Common myeloid progenitor, CD34-positive (primary cell): ENCODE data around the gene CD8B.

Experiments
- CTCF ChIA-PET: fragments of 350-600 bp; sonication (Branson Sonifier 250); formaldehyde crosslinking; loops from one replicate; lab custom pipeline; 2021; ENCODE audit warnings: antibody characterized with exemption; lab: Charles Lee
- POLR2A ChIA-PET: fragments of 350-600 bp; sonication (Branson Sonifier 250); formaldehyde crosslinking; loops from one replicate; lab custom pipeline; 2021; ENCODE audit warnings: antibody characterized with exemption; lab: Charles Lee
- DNase-seq, 3 donors: peaks; one replicate each; pipeline versions ENCODE4 v3.0.0 to v3.0.0-alpha.2; 2013
- H3K27ac ChIP-seq, 2 experiments: 1 replicate in 1 of 2; 2 replicates in 1 of 2; pipeline ENCODE4 v1.7.0; 2013; ENCODE audit warnings: inconsistent platforms in 2 of 2, low read length in 2 of 2, mild to moderate bottlenecking in 2 of 2, low read depth in 1 of 2, moderate library complexity in 1 of 2; ENCODE audit not compliant: severe bottlenecking in 2 of 2, insufficient read depth in 1 of 2, poor library complexity in 1 of 2
- H3K27me3 ChIP-seq, 5 experiments: replicated peaks in 2 of 5; 1 replicate in 3 of 5; 2 replicates in 2 of 5; pipeline versions ENCODE4 v1.6.1 to v1.7.0; 2013; ENCODE audit warnings: low read length in 4 of 5, mild to moderate bottlenecking in 2 of 5, moderate library complexity in 2 of 5, inconsistent platforms in 1 of 5; ENCODE audit not compliant: insufficient read depth in 5 of 5, control insufficient read depth in 4 of 5
- H3K36me3 ChIP-seq, 4 experiments: 1 replicate in 2 of 4; 2 replicates in 2 of 4; pipeline versions ENCODE4 v1.6.1 to v1.7.0; 2013; ENCODE audit warnings: low read length in 3 of 4, control low read depth in 1 of 4, mild to moderate bottlenecking in 1 of 4; ENCODE audit not compliant: control insufficient read depth in 4 of 4, insufficient read depth in 4 of 4
- H3K4me1 ChIP-seq, 4 experiments: 1 replicate in 3 of 4; 2 replicates in 1 of 4; pipeline versions ENCODE4 v1.6.1 to v1.7.1; 2013; ENCODE audit warnings: low read length in 3 of 4, mild to moderate bottlenecking in 3 of 4, control low read depth in 1 of 4, inconsistent platforms in 1 of 4, moderate library complexity in 1 of 4; ENCODE audit not compliant: control insufficient read depth in 4 of 4, insufficient read depth in 4 of 4; ENCODE audit errors: control extremely low read depth in 1 of 4
- H3K4me3 ChIP-seq, 7 experiments: 1 replicate in 4 of 7; 2 replicates in 3 of 7; pipeline versions ENCODE4 v1.5.1 to v1.7.0; 2013; ENCODE audit warnings: mild to moderate bottlenecking in 7 of 7, low read length in 6 of 7, moderate library complexity in 6 of 7, inconsistent platforms in 2 of 7, low read depth in 2 of 7, control low read depth in 1 of 7; ENCODE audit not compliant: insufficient read depth in 4 of 7, control insufficient read depth in 1 of 7; ENCODE audit errors: extremely low read depth in 1 of 7
- H3K9me3 ChIP-seq, 5 experiments: 1 replicate in 4 of 5; 2 replicates in 1 of 5; pipeline versions ENCODE4 v1.6.1 to v1.7.1; 2013; ENCODE audit warnings: low read length in 4 of 5, mild to moderate bottlenecking in 2 of 5, inconsistent platforms in 1 of 5, low read depth in 1 of 5, moderate library complexity in 1 of 5; ENCODE audit not compliant: control insufficient read depth in 4 of 5, insufficient read depth in 2 of 5; ENCODE audit errors: control extremely low read depth in 1 of 5
- WGBS: methylation state at CpG from one replicate; pipeline ENCODE4 v1.1.5; 2013; ENCODE audit not compliant: insufficient coverage; 5-methylcytosine and 5-hydroxymethylcytosine counted together

The CD8B gene

DNA sequence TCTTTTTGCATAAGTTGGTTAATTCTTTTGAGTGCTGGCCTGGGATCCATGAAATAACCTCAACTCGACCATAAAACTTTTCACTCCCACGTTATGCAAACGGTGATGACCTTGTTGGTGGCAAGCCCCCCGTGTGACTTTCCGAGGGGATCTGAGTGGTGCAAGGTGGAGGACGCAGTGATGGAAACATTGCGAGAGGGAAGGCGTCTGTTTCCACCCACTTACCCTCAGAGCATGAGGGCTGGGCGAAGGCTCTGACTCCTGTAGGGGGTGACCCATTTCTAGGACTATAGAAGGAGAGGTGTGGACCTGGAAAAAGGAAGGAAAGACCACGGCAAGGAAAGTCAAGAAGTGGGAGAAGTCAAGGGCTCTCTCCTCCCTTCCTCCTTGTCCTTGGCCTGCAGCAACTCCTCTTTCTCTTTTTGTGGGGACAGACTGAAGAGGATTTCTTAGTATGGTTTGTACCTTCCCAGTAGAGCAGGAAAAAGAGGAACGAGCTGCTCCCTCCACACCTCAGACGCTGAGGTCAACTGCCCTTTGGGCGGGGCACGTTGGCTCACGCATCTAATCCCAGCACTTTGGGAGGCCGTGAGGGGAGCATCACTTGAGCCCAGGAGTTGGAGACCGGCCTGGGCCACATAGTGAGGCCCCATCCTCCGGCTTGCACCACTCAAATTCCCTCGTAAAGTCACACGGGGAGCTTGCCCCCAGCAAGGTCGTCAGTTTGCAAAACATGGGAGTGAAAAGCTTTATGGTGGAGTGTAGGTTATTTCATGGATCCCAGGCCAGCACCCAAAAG, 55.4 kb downstream of the CD8B start:
- H3K36me3 ChIP-seq, result no peaks in the 10 kb centered on the region
- H3K4me1 ChIP-seq, result peaks cover 0 to 30% (median 23%) of the 10 kb centered on the region in 4 experiments
- H3K4me3 ChIP-seq, result no peak overlapping the region
- H3K27ac ChIP-seq, result no peak overlapping the region
- no peak for DNase-seq
- ChIA-PET CTCF (interaction anchor here (0.9 to 2.0 kb wide), 3 partner anchors 10 to 43 kb away, joined by 3 to 10 read pairs (median 4); no protein-coding TSS in a partner anchor), POLR2A (no interaction called here)
- H3K9me3 ChIP-seq, result no peaks in the 10 kb centered on the region
- H3K27me3 ChIP-seq, result peaks cover 0 to 35% (median 10%) of the 10 kb centered on the region in 5 experiments
- WGBS, result 89% methylated on average over 9 of the region's 21 CpGs

DNA sequence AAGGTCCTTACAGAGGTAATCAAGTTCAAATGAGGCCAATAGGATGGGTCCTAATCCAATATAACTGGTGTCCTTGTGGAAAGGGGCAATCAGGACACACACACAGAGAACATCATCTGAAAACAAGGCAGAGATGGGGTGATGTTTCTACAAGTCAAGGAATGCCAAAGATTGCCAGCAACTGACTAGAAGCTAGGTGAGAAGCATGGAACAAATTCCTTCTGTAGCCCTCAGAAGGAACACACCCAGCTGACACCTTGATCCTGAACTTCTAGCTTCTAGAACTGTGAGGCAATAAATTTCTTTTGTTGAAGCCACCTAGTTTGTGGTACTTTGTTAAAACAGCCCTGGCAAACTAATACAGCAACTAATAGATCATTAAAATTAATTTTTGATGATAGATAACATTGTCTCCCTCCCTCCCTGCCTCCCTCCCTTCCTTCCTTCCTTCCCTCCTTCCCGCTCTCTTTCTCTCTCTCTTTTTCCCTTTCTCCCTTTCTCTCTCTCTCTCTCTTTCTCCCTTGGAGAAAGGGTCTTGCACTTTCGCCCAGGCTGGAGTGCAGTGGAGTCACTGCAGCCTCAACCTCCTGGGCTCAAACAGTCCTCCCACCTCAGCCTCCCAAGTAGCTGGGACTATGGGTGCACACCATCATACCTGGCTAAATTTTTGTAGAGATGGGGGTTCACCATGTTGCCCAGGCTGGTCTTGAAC, 60.7 kb downstream of the CD8B start:
- 89% methylated on average over 1 of the region's 2 CpGs for WGBS
- H3K4me1 ChIP-seq, result no peaks in the 10 kb centered on the region
- no peaks in the 10 kb centered on the region for H3K36me3 ChIP-seq
- no peak overlapping the region for H3K4me3 ChIP-seq
- no peak overlapping the region for H3K27ac ChIP-seq
- ChIA-PET CTCF (no interaction called here), POLR2A (no interaction called here)
- H3K27me3 ChIP-seq, result peaks cover 0 to 3% (median 2%) of the 10 kb centered on the region in 5 experiments
- DNase-seq, result no peak
- peaks cover 2 to 14% (median 12%) of the 10 kb centered on the region in 5 experiments for H3K9me3 ChIP-seq

DNA sequence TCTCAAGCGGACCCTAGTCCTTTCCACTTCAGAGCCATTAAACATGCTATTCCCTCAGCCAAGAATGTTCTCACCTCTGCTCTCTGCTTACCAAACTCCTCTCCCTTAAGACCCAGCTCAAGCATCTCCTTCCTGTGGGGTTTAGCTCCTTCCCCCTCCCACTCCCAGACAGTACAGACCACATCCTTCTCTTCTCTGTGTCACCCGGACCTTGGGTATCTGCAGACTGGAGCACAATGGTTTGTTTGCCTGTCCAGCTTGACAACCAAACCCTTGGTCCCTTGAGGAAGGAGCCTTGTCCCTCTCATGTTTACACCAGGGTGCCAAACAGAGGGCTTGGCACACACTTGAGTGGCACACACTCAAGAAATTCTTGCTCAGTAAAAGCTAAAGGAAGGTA, 66.8 kb downstream of the CD8B start:
- WGBS, result 90% methylated on average over 2 of the region's 2 CpGs
- POLR2A ChIA-PET, result no interaction called here
- H3K36me3 ChIP-seq, result no peaks in the 10 kb centered on the region
- peaks cover 0 to 44% (median 23%) of the 10 kb centered on the region in 5 experiments for H3K27me3 ChIP-seq
- no peak overlapping the region for H3K4me3 ChIP-seq
- peaks cover 6 to 21% (median 14%) of the 10 kb centered on the region in 5 experiments for H3K9me3 ChIP-seq
- CTCF ChIA-PET, result interaction anchor here (2.0 kb wide), 1 partner anchor 14 kb away, joined by 6 read pairs; no protein-coding TSS in a partner anchor
- peaks cover 0 to 20% (median 18%) of the 10 kb centered on the region in 4 experiments for H3K4me1 ChIP-seq
- no peak for DNase-seq
- no peak overlapping the region for H3K27ac ChIP-seq

DNA sequence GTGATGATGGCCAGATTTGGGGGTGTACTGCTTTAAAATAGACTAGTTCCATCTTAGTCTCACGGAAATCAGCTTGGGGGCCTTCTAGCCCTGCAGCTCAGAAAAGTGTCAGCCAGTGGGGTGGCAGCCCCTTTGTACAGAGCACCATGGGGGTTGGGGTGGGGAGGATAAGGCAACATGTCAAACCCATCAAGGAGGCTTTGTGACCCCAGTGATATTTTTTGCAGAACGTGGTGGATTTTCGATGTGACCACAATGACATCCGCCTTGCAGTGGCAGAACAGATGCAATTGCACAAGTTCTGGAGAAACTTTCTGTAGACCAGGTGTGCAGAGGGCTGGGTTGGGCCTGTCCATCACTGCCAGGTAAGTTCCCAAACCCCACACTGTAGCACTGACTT, 67.9 kb downstream of the CD8B start:
- CTCF ChIA-PET, result no interaction called here
- H3K27me3 ChIP-seq, result peaks cover 0 to 55% (median 29%) of the 10 kb centered on the region in 5 experiments

DNA sequence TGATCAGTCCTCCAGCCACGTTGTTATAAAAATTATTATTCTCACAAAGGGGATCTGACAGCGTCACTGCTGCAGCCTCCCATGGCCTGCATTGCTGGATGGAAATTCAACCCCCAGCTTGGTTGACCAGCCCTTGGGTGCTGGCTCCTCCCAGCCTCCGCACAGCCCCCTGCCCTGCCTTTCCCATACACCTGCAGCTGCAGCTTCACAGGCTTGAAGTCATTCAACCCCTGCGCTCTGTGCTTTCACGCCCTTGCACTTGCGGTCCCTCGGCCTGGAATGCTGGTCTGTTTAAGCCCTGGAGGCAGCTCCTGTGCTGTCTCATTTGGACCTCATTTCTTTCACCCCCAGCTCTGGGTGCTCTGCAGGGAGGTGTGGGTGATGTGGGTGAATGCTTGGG, 70.1 kb downstream of the CD8B start:
- ChIA-PET POLR2A (no interaction called here), CTCF (interaction anchor here (1.1 kb wide), 1 partner anchor 38 kb away, joined by 3 read pairs; no protein-coding TSS in a partner anchor)
- H3K4me3 ChIP-seq, result peak overlapping the region in 6 of 7 experiments; percentile 45 to 78 (median 58)
- H3K4me1 ChIP-seq, result peaks cover 0 to 30% (median 27%) of the 10 kb centered on the region in 4 experiments
- H3K27ac ChIP-seq, result no peak overlapping the region
- H3K36me3 ChIP-seq, result no peaks in the 10 kb centered on the region
- no peak for DNase-seq
- peaks cover 4 to 12% (median 5%) of the 10 kb centered on the region in 5 experiments for H3K9me3 ChIP-seq
- peaks cover 0 to 70% (median 36%) of the 10 kb centered on the region in 5 experiments for H3K27me3 ChIP-seq
- WGBS, result 45% methylated on average over 6 of the region's 7 CpGs

More for the DNA sequence above, 67.9 kb downstream of the CD8B start:
- Histone ChIP-seq H3K4me1 (peaks cover 0 to 30% (median 27%) of the 10 kb centered on the region in 4 experiments), H3K9me3 (peaks cover 6 to 21% (median 14%) of the 10 kb centered on the region in 5 experiments), H3K36me3 (no peaks in the 10 kb centered on the region), H3K27ac (no peak overlapping the region), H3K4me3 (no peak overlapping the region)
- 72% methylated on average over 4 of the region's 4 CpGs for WGBS
- POLR2A ChIA-PET, result no interaction called here
- DNase-seq, result no peak

DNA sequence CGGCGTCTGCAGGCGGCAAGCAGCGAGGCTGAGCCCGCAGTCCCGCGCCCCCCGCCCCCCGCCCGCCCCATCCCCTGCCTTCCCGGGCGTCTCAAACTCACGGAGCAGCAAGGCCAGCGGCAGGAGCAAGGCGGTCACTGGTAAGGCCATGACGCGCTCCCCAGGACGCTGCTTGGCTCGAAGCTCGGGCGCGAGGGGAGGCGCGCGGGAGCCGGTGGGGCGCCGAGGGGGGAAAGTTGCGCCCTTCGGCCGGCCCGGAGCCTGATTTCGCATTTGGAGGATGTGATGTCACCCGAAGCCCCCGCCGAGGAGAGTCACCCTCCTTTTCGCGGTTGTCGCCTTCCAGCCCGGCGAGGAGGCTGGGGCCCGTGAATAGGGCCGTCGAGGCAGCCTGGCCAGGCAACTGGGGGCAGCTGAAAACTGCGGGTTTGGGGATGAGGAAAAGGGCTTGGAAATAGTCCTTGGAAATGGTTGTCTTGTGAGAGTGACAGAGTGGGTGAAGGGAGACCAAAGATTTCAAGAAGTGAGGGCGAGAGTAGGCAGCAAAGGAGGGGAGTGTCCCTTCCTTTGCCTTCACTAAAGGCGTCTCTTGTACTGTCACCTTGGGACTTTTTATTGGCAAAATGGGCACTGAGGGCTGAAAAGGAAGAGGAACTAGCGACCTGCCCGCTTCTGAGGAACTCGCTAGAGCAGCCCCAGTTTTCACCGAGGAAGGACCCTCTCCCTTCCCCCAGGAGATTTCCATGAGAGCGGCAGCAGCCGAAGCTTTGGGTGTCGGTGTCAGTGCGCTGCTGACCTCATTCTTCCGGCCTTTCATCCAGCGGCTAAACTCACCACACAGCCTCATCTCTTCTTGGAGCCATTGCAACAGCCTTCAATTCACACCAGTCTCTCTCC, 70.8 kb downstream of the CD8B start, which contains the start of gene CD8A:
TSS of gene CD8A (minus strand) at position 238 of the 897 bp plus-strand sequence. CDS start at position 150, 88 bp downstream.
- peaks cover 0 to 6% (median 4%) of the 10 kb centered on the region in 5 experiments for H3K9me3 ChIP-seq
- peaks cover 0 to 30% (median 27%) of the 10 kb centered on the region in 4 experiments for H3K4me1 ChIP-seq
- peak in 2 of 3 donors; percentile 64 to 69 for DNase-seq
- WGBS, result 2% methylated on average over 40 of the region's 57 CpGs
- no peak within 1 kb of the TSS for H3K27ac ChIP-seq
- ChIA-PET POLR2A (no interaction called here), CTCF (interaction anchor here (1.1 kb wide), 1 partner anchor 37 kb away, joined by 3 read pairs; no protein-coding TSS in a partner anchor)
- peak within 1 kb of the TSS in 6 of 7 experiments; percentile 45 to 78 (median 58) for H3K4me3 ChIP-seq
- peaks cover 0 to 72% (median 36%) of the 10 kb centered on the region in 5 experiments for H3K27me3 ChIP-seq
- no peaks in the 10 kb centered on the region for H3K36me3 ChIP-seq
